Esophagus (tissue), 2 donors: ENCODE results near the gene GFRA1. TPM values are rescaled to one million over a fixed set of nuclear protein-coding genes. Genes with fewer than 3 reads are reported as not detected.

ENCODE experiments used
- H3K27ac ChIP-seq, 2 donors: one replicate each; pipeline ENCODE4 v1.5.1; 2013; ENCODE audit warnings: low read depth in 2 of 2, mild to moderate bottlenecking in 2 of 2, inconsistent platforms in 1 of 2, low read length in 1 of 2, moderate library complexity in 1 of 2
- H3K27me3 ChIP-seq, 2 donors: one replicate each; pipeline ENCODE4 v1.6.1; 2013; ENCODE audit warnings: low read length in 2 of 2, control low read depth in 1 of 2, mild to moderate bottlenecking in 1 of 2; ENCODE audit not compliant: insufficient read depth in 2 of 2, control insufficient read depth in 1 of 2
- H3K36me3 ChIP-seq, 2 donors: one replicate each; pipeline ENCODE4 v1.6.1; 2013; ENCODE audit warnings: low read length in 1 of 2; ENCODE audit not compliant: control insufficient read depth in 2 of 2, insufficient read depth in 2 of 2
- H3K4me1 ChIP-seq, 2 donors: one replicate each; pipeline ENCODE4 v1.6.1; 2013; ENCODE audit warnings: low read length in 1 of 2; ENCODE audit not compliant: control insufficient read depth in 2 of 2, insufficient read depth in 2 of 2
- H3K4me3 ChIP-seq, 2 donors: one replicate each; pipeline ENCODE4 v1.5.1; 2013; ENCODE audit warnings: low read length in 2 of 2, mild to moderate bottlenecking in 2 of 2, low read depth in 1 of 2, moderate library complexity in 1 of 2
- H3K9me3 ChIP-seq, 2 donors: one replicate each; pipeline ENCODE4 v1.6.1; 2013; ENCODE audit warnings: mild to moderate bottlenecking in 2 of 2, low read depth in 1 of 2, low read length in 1 of 2, moderate library complexity in 1 of 2; ENCODE audit not compliant: control insufficient read depth in 2 of 2, insufficient read depth in 1 of 2
- WGBS, 2 donors: extraction: QIAGEN DNeasy Blood & Tissue Kit; methylation state at CpG; one replicate each; pipeline ENCODE4 v1.1.7; 2013; 5-methylcytosine and 5-hydroxymethylcytosine counted together
- polyA plus RNA-seq, 2 donors: library from polyadenylated mRNA; stranded (reverse); fragments of 200-250 nt; gene quantifications; one replicate each; pipeline ENCODE4 v1.2.3, GENCODE V29; 2013
- donor health status: healthy with polysubstance abuse.
- donor health status: Bipolar disorder and iron deficiency.

Gene GFRA1
- polyA plus RNA-seq, 2 donors, result 0.73 to 1.3 TPM

GRCh38 chr10:116274064-116274904 is 1.3 kb upstream of the GFRA1 start:
- Histone ChIP-seq H3K4me3 (peak overlapping the region; percentile 14 to 47), H3K4me1 (peaks cover 7 to 15% of the 10 kb centered on the region in 2 donors), H3K9me3 (no peaks in the 10 kb centered on the region), H3K36me3 (no peaks in the 10 kb centered on the region), H3K27ac (peak overlapping the region in 1 of 2 donors; percentile 24), H3K27me3 (peaks cover 18 to 25% of the 10 kb centered on the region in 2 donors)
- WGBS, 2 donors, result 3 to 5% methylated on average over 49 of the region's 49 CpGs

GRCh38 chr10:116271593-116272439 is 1.2 kb downstream of the GFRA1 start:
- Histone ChIP-seq H3K4me1 (peaks cover 7 to 15% of the 10 kb centered on the region in 2 donors), H3K27me3 (peaks cover 18 to 25% of the 10 kb centered on the region in 2 donors), H3K9me3 (no peaks in the 10 kb centered on the region), H3K36me3 (no peaks in the 10 kb centered on the region), H3K27ac (peak overlapping the region; percentile 17 to 48), H3K4me3 (peak overlapping the region; percentile 28 to 47)
- 1 to 2% methylated on average over 64 of the region's 64 CpGs for WGBS, 2 donors

DNA sequence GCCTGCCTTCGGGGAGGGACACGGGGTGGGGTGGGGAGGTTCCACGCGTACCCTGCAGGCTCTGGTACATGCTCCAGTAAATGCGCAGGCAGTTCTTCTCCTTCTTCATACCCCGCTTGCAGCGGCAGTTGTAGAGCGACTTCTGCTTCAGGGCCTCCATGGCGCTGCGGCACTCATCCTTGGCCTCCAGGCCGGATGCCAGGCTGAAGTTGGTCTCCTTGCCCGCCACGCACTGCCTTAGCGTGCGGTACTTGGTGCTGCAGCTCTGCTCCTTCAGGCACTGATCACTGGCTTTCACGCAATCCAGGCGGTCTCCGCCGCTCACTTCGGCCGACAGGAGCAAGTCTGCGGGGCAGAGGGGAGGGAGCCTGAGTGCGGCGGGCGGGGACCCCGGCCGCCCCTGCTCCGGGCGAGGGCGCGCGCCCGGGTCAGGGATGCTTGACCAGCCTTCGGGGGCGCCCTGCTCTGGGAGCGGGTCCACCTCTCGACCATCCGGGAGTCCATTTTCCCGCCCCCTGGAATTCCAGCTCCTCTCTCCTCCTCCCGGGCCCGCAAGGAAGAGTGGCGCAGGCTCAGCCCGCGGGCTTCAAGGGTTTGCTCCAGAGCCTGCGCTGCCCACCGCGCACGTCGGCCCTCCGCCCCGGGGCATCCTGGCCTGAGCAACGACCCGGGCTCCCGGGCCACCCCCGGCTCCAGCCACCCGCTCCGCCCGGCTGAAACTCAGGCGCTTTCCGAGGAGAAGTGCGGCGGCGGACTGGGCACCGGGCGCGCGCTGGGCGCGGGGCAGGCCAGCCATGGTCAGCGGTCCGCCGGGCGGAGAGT is 2.0 kb downstream of the GFRA1 start:
- Histone ChIP-seq H3K36me3 (no peaks in the 10 kb centered on the region), H3K27me3 (peaks cover 18 to 25% of the 10 kb centered on the region in 2 donors), H3K27ac (peak overlapping the region in 1 of 2 donors; percentile 21), H3K4me1 (peaks cover 7 to 15% of the 10 kb centered on the region in 2 donors), H3K9me3 (no peaks in the 10 kb centered on the region), H3K4me3 (peak overlapping the region; percentile 28 to 47)
- 8 to 12% methylated on average over 71 to 73 of the region's 73 CpGs for WGBS, 2 donors

DNA sequence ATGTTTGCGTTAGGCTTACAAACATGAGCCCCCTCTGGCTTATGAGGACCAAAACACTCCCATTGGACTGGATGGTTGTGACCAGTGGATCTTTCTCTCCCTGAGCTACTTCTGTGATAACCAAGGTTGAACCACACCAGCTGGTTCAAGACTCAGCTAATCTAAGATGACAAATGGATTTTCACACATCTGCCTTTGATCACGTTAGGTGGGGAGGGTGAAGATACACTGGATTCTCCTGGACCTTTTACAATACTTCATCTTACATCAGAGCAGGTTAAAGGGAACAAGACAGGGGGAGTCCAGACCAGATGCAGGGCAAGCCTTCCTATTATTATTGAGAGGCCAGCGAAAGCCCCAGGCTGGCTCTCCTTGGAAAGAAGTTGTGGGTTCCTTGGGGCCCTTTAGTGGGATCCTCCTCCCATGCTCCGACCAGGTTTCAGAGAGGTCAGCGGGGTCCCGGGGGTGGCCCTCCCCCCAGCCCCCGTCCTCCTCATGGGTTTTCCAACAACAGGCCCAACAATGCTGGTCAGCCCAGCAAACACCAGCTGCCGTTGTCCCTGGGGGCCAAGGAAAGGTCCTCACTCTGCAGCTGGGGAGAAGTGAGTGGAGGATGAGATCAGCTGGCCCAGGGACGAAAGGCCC is 2.8 kb downstream of the GFRA1 start:
- Histone ChIP-seq H3K36me3 (no peaks in the 10 kb centered on the region), H3K9me3 (peaks cover 0 to 3% of the 10 kb centered on the region in 2 donors), H3K27ac (no peak overlapping the region), H3K4me1 (peaks cover 7 to 15% of the 10 kb centered on the region in 2 donors), H3K4me3 (no peak overlapping the region), H3K27me3 (peaks cover 18 to 25% of the 10 kb centered on the region in 2 donors)
- 51 to 53% methylated on average over 9 of the region's 9 CpGs for WGBS, 2 donors

DNA sequence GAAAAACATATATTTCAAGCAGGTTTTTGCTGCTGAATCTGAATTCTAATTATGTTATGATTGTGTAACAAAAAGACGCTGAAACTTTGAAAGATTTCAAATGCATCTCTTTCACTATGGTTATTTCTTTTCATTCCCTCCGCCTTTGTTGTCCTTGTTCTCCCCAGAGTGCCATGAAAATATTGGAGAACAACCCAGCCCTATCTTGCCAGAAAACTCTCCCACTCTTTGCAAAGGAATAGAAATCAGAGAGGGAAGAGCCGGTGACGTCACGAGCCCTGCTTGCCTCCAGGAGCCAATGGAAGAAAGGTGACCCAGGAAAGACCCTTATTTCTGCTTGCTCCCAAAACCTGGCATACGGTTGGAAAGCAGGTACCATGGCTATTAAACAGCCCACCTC is 3.4 kb downstream of the GFRA1 start:
- H3K4me3 ChIP-seq, result no peak overlapping the region
- WGBS, 2 donors, result 61 to 73% methylated on average over 6 of the region's 6 CpGs
- H3K27me3 ChIP-seq, result peaks cover 17 to 25% of the 10 kb centered on the region in 2 donors
- no peaks in the 10 kb centered on the region for H3K36me3 ChIP-seq
- H3K27ac ChIP-seq, result no peak overlapping the region
- peaks cover 7 to 15% of the 10 kb centered on the region in 2 donors for H3K4me1 ChIP-seq
- peaks cover 0 to 3% of the 10 kb centered on the region in 2 donors for H3K9me3 ChIP-seq

GRCh38 chr10:116268976-116269375 is 4.0 kb downstream of the GFRA1 start:
- peaks cover 0 to 3% of the 10 kb centered on the region in 2 donors for H3K9me3 ChIP-seq
- 36 to 37% methylated on average over 3 of the region's 3 CpGs for WGBS, 2 donors
- no peaks in the 10 kb centered on the region for H3K36me3 ChIP-seq
- H3K27me3 ChIP-seq, result peaks cover 11 to 25% of the 10 kb centered on the region in 2 donors
- no peak overlapping the region for H3K27ac ChIP-seq
- H3K4me1 ChIP-seq, result peaks cover 7 to 15% of the 10 kb centered on the region in 2 donors
- no peak overlapping the region for H3K4me3 ChIP-seq

DNA sequence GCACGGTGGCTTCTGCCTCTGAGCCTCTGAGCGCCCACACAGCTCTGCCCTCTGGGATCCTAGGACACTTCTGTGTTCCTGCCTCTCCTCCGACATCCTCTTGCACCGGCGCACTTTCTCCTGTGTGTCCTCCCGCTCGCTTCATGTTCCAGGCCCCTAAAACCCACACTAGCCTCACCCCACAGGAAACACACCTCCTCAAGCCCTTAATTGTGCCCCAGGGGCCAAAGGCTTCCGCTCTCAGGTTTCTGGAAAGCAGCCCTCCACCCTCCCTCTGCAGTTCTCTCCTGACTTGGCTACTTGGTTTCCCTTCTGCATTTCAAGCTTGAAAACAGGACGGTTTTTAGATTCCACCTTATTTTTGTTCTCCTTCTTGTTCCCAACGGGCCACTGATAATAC is 7.3 kb downstream of the GFRA1 start:
- 70% methylated on average over 10 of the region's 10 CpGs for WGBS, 2 donors
- Histone ChIP-seq H3K27me3 (peaks cover 0 to 4% of the 10 kb centered on the region in 2 donors), H3K27ac (no peak overlapping the region), H3K4me3 (no peak overlapping the region), H3K36me3 (no peaks in the 10 kb centered on the region), H3K9me3 (peaks cover 0 to 3% of the 10 kb centered on the region in 2 donors), H3K4me1 (no peaks in the 10 kb centered on the region)

DNA sequence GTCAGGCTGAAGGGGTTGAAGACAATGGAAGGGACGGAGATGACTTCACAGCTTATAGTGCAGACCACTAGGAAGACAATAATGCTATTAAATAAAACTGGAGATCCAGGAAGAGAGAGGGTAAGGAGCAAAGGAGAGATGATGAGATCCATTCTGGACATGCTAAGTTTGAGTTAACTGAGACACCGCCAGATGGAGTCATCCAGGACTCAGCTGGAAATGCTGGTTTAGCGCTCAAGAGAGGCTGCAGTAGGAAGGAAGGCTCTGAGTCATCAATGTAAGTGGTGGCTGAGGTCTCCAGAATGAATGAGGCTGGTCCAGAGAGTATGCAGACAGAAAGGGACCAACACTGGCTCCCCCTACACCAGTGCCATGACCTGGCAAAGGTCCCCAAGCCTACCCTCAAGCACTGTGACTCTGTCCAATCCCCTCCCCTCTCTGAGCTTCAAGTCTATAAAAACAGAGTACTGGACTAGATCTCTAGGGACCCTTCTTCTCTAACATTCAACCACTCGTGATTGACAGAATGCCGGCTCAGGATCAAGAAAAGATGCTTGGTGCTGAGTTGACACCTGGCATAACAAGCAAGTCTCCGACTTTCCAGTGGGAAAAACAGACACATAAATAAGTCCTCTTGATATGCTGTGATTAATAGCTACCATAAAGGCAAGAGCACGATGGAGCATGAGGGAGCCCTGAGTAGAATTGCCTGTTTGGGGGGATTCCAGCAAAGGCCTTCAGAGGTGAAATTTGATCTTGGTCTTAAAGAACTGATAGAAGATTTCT is 8.9 kb downstream of the GFRA1 start:
- WGBS, 2 donors, result 74 to 79% methylated on average over 7 of the region's 7 CpGs
- peaks cover 0 to 3% of the 10 kb centered on the region in 2 donors for H3K9me3 ChIP-seq
- H3K27ac ChIP-seq, result no peak overlapping the region
- H3K36me3 ChIP-seq, result no peaks in the 10 kb centered on the region
- no peaks in the 10 kb centered on the region for H3K4me1 ChIP-seq
- no peaks in the 10 kb centered on the region for H3K27me3 ChIP-seq
- H3K4me3 ChIP-seq, result no peak overlapping the region
